ENCODE measurements around the gene PPM1H. TPM values are rescaled to one million over a fixed set of nuclear protein-coding genes. Genes with fewer than 3 reads are reported as not detected.

Gene PPM1H
- total and polyA plus RNA-seq, 8 donors: 0.29 to 12.5 (median 3.7) TPM

DNA sequence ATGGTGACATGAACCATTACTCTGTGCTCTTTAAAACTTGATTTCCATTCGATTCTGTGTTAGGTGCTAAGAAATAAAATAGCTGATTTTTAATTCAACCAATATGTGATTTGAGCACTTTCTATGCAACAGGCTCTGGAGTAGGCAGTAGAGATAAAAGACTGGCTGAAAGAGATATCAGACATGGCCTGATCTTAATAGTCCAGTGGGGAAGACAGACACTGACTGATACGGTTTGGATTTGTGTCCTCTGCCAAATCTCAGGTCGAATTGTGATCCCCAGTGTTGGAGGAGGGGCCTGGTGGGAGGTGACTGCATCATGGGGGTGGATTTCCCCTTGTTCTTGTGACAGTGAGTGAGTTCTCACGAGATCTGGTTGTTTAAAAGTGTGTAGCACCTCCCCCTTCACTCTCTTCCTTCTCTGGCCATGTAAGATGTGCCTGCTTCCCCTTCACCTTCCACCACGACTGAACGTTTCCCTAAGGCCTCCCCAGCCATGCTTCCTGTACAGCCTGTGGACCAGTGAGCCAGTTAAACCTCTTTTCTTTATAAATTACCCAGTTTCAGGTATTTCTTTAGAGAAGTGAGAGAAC, 128.6 kb downstream of the PPM1H start:
- Histone ChIP-seq H3K36me3 (peaks cover 0 to 6% (median 4%) of the 10 kb centered on the region in 4 donors), H3K27ac (no peak overlapping the region), H3K4me1 (no peaks in the 10 kb centered on the region), H3K9me3 (no peaks in the 10 kb centered on the region), H3K27me3 (no peaks in the 10 kb centered on the region), H3K4me3 (no peak overlapping the region)
- intact Hi-C loops (cut with DNase I; ENCODE audit: low total_unique reads): loop anchor here (10.0 kb wide), 1 partner anchor 372 kb away; no protein-coding TSS in a partner anchor
- no peak for DNase-seq
- TF ChIP-seq POLR2A (IDR thresholded peaks at IDR 0.05): no peak
- TF ChIP-seq POLR2AphosphoS5 (IDR thresholded peaks at IDR 0.05): no peak
- no peak for TF ChIP-seq EP300 (IDR thresholded peaks at IDR 0.05)
- 73 to 88% (median 76%) methylated on average over 6 of the region's 6 CpGs for WGBS, 5 donors

DNA sequence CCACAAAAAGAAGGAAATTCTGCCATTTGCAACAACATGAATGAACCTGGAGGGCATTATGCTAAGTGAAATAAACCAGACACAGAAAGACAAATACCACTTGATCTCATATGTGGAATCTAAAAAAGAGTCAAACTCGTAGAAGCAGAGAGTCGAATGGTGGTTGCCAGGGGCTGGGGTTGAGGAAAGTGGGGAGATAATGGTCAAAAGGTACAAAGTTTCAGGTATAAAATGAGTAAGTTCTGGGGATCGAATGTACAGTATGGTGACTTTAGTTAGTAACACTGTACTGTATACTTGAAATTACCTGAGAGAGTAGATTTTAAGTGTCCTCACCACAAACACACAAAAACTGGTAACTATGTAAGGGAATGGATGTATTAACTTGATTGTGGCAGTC, 129.4 kb downstream of the PPM1H start:
- H3K4me1 ChIP-seq: no peaks in the 10 kb centered on the region
- no peaks in the 10 kb centered on the region for H3K9me3 ChIP-seq
- intact Hi-C loops (cut with DNase I; ENCODE audit: low total_unique reads): loop anchor here (10.0 kb wide), 1 partner anchor 371 kb away; no protein-coding TSS in a partner anchor
- TF ChIP-seq POLR2A (IDR thresholded peaks at IDR 0.05) (no peak), EP300 (IDR thresholded peaks at IDR 0.05) (no peak), POLR2AphosphoS5 (IDR thresholded peaks at IDR 0.05) (no peak)
- TF ChIP-seq, protein P1, sequence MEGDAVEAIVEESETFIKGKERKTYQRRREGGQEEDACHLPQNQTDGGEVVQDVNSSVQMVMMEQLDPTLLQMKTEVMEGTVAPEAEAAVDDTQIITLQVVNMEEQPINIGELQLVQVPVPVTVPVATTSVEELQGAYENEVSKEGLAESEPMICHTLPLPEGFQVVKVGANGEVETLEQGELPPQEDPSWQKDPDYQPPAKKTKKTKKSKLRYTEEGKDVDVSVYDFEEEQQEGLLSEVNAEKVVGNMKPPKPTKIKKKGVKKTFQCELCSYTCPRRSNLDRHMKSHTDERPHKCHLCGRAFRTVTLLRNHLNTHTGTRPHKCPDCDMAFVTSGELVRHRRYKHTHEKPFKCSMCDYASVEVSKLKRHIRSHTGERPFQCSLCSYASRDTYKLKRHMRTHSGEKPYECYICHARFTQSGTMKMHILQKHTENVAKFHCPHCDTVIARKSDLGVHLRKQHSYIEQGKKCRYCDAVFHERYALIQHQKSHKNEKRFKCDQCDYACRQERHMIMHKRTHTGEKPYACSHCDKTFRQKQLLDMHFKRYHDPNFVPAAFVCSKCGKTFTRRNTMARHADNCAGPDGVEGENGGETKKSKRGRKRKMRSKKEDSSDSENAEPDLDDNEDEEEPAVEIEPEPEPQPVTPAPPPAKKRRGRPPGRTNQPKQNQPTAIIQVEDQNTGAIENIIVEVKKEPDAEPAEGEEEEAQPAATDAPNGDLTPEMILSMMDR (IDR thresholded peaks at IDR 0.05): no peak
- no peak for DNase-seq
- no peaks in the 10 kb centered on the region for H3K27me3 ChIP-seq
- 71 to 80% (median 78%) methylated on average over 3 of the region's 3 CpGs for WGBS, 5 donors
- no peak overlapping the region for H3K4me3 ChIP-seq
- H3K36me3 ChIP-seq: peaks cover 0 to 13% (median 9%) of the 10 kb centered on the region in 4 donors
- H3K27ac ChIP-seq: no peak overlapping the region

GRCh38 chr12:62803756-62804155, 131.2 kb downstream of the PPM1H start:
- no peak overlapping the region for H3K27ac ChIP-seq
- TF ChIP-seq EP300 (IDR thresholded peaks at IDR 0.05): no peak
- no peak for TF ChIP-seq POLR2AphosphoS5 (IDR thresholded peaks at IDR 0.05)
- TF ChIP-seq, protein P1 (IDR thresholded peaks at IDR 0.05): no peak
- no peak for TF ChIP-seq POLR2A (IDR thresholded peaks at IDR 0.05)
- no peaks in the 10 kb centered on the region for H3K27me3 ChIP-seq
- peaks cover 0 to 9% (median 4%) of the 10 kb centered on the region in 4 donors for H3K4me1 ChIP-seq
- H3K4me3 ChIP-seq: no peak overlapping the region
- DNase-seq: no peak
- peaks cover 0 to 14% (median 9%) of the 10 kb centered on the region in 4 donors for H3K36me3 ChIP-seq
- no peaks in the 10 kb centered on the region for H3K9me3 ChIP-seq
- WGBS, 5 donors: 61 to 70% (median 66%) methylated on average over 2 of the region's 2 CpGs
- intact Hi-C loops (cut with DNase I; ENCODE audit: low total_unique reads): loop anchor here (10.0 kb wide), 1 partner anchor 369 kb away; no protein-coding TSS in a partner anchor

DNA sequence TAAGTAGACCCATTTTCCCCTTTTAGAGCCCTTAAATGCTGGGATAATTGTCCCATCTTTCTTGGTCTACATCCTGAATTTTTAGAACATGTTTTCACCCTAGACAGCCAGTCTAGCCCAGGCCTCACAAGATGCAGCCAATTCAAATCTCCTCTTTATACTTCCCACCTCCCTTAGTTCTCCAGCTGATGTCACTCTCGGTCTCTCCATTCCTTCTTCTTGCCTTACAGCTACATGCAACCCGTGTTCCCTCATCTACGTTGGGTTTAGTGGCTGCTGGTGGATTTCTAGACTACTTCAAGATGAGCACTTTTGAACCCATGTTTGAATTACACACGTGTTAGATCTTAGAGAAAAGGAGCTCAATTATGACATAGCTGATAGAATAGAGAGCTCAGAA, 132.0 kb downstream of the PPM1H start:
- DNase-seq: no peak
- WGBS, 5 donors: 62 to 73% (median 65%) methylated on average over 4 of the region's 4 CpGs
- TF ChIP-seq POLR2A (IDR thresholded peaks at IDR 0.05) (no peak), EP300 (IDR thresholded peaks at IDR 0.05) (no peak), POLR2AphosphoS5 (IDR thresholded peaks at IDR 0.05) (no peak)
- TF ChIP-seq, protein P1 (IDR thresholded peaks at IDR 0.05): no peak
- no peaks in the 10 kb centered on the region for H3K27me3 ChIP-seq
- H3K9me3 ChIP-seq: no peaks in the 10 kb centered on the region
- intact Hi-C loops (cut with DNase I; ENCODE audit: low total_unique reads): loop anchor here (10.0 kb wide), 1 partner anchor 368 kb away; no protein-coding TSS in a partner anchor
- peaks cover 0 to 14% (median 9%) of the 10 kb centered on the region in 4 donors for H3K36me3 ChIP-seq
- H3K4me3 ChIP-seq: no peak overlapping the region
- peaks cover 0 to 9% (median 4%) of the 10 kb centered on the region in 4 donors for H3K4me1 ChIP-seq
- no peak overlapping the region for H3K27ac ChIP-seq

DNA sequence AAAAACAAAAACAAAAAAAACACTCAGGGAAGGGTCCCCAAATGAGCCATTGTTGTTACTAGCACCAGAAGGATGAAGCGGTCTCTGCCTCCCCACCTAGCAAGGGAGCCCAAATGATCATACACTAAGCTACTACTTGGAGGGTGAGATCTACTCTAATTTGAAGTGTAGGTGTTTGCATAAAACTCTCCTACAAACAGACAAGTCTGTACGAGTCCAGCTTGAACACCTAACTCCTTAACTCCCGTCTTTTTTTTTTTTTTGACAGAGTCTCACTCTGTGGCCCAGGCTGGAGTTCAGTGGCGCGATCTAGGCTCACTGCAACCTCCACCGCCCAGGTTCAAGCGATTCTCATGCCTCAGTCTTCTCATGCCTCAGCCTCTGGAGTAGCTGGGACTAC, 132.6 kb downstream of the PPM1H start:
- intact Hi-C loops (cut with DNase I; ENCODE audit: low total_unique reads): loop anchor here (10.0 kb wide), 1 partner anchor 368 kb away; no protein-coding TSS in a partner anchor
- Histone ChIP-seq H3K4me1 (peaks cover 0 to 9% (median 4%) of the 10 kb centered on the region in 4 donors), H3K27ac (no peak overlapping the region), H3K9me3 (no peaks in the 10 kb centered on the region), H3K36me3 (peaks cover 0 to 14% (median 9%) of the 10 kb centered on the region in 4 donors), H3K27me3 (no peaks in the 10 kb centered on the region), H3K4me3 (no peak overlapping the region)
- WGBS, 5 donors: 87 to 96% (median 92%) methylated on average over 7 of the region's 7 CpGs
- TF ChIP-seq POLR2A (IDR thresholded peaks at IDR 0.05): no peak
- no peak for TF ChIP-seq POLR2AphosphoS5 (IDR thresholded peaks at IDR 0.05)
- TF ChIP-seq, protein P1 (IDR thresholded peaks at IDR 0.05): no peak
- TF ChIP-seq EP300 (IDR thresholded peaks at IDR 0.05): no peak
- DNase-seq: no peak

All from stomach (tissue), 9 donors.